GM23248 (cell line): Measurements from ENCODE around the gene MCFD2. TPM values are rescaled to one million over a fixed set of nuclear protein-coding genes. Genes with fewer than 3 reads are reported as not detected.
A peak's percentile ranks its signal among the peaks of the same experiment; 100 is the strongest.

Experiments used
- DNase-seq: peaks from one replicate; pipeline ENCODE4 v3.0.0-alpha.2; 2015
- H2AFZ ChIP-seq: fragments of 200-600 bp; sonication (generic); 2 replicates; pipeline ENCODE4 v1.6.1; 2016; ENCODE audit warnings: antibody characterized with exemption
- H3F3A ChIP-seq: fragments of 200-600 bp; sonication (generic); 2 replicates; pipeline ENCODE4 v1.6.1; 2016; ENCODE audit warnings: mild to moderate bottlenecking, antibody characterized with exemption, mixed run types; ENCODE audit not compliant: insufficient read depth
- H3K27ac ChIP-seq: fragments of 200-600 bp; sonication (generic); 2 replicates; pipeline ENCODE4 v1.5.1; 2016; ENCODE audit warnings: mild to moderate bottlenecking
- H3K27me3 ChIP-seq: fragments of 200-600 bp; sonication (generic); replicated peaks from 2 replicates; pipeline ENCODE4 v1.6.1; 2016; ENCODE audit warnings: mild to moderate bottlenecking; ENCODE audit not compliant: insufficient read depth
- H3K36me3 ChIP-seq: fragments of 200-600 bp; sonication (generic); 2 replicates; pipeline ENCODE4 v1.6.1; 2016; ENCODE audit warnings: low read depth, mild to moderate bottlenecking
- H3K4me1 ChIP-seq: fragments of 200-600 bp; sonication (generic); 2 replicates; pipeline ENCODE4 v1.6.1; 2016; ENCODE audit warnings: mild to moderate bottlenecking; ENCODE audit not compliant: insufficient read depth
- H3K4me2 ChIP-seq: fragments of 200-600 bp; sonication (generic); one replicate; pipeline ENCODE4 v1.6.1; 2016; ENCODE audit warnings: mild to moderate bottlenecking; ENCODE audit not compliant: unreplicated experiment
- H3K4me3 ChIP-seq: fragments of 200-600 bp; sonication (generic); 2 replicates; pipeline ENCODE4 v1.5.1; 2016; ENCODE audit warnings: mild to moderate bottlenecking
- H3K79me2 ChIP-seq: fragments of 200-600 bp; sonication (generic); 2 replicates; pipeline ENCODE4 v1.6.1; 2016; ENCODE audit warnings: mild to moderate bottlenecking; ENCODE audit not compliant: insufficient read depth
- H3K9ac ChIP-seq: fragments of 200-600 bp; sonication (generic); 2 replicates; pipeline ENCODE4 v1.6.1; 2016; ENCODE audit warnings: mild to moderate bottlenecking
- H3K9me2 ChIP-seq: fragments of 200-600 bp; sonication (generic); 2 replicates; pipeline ENCODE4 v1.6.1; 2016; ENCODE audit warnings: mixed run types, mild to moderate bottlenecking, moderate library complexity; ENCODE audit not compliant: insufficient read depth
- H3K9me3 ChIP-seq: fragments of 200-600 bp; sonication (generic); one replicate; pipeline ENCODE4 v1.6.1; 2017; ENCODE audit warnings: low read depth
- H4K20me1 ChIP-seq: fragments of 200-600 bp; sonication (generic); 2 replicates; pipeline ENCODE4 v1.6.0; 2016; ENCODE audit not compliant: insufficient read depth
- EZH2 ChIP-seq: fragments of 200-600 bp; sonication (generic); IDR thresholded peaks from 2 replicates; pipeline ENCODE4 v1.6.1; 2018; ENCODE audit warnings: antibody characterized with exemption, mild to moderate bottlenecking; ENCODE audit not compliant: insufficient read depth, poor library complexity, severe bottlenecking
- EZH2phosphoT487 ChIP-seq: fragments of 200-600 bp; sonication (generic); IDR thresholded peaks from 2 replicates; pipeline ENCODE4 v1.6.1; 2018; ENCODE audit warnings: antibody characterized with exemption, moderate library complexity, mild to moderate bottlenecking, low read depth; ENCODE audit not compliant: insufficient read depth
- WGBS, 2 experiments: methylation state at CpG; one replicate each; pipeline ENCODE4 v1.1.6; 2015 to 2017; ENCODE audit warnings: low lambda C conversion rate in 2 of 2, low coverage in 1 of 2; ENCODE audit errors: missing lambda C conversion rate in 2 of 2; 5-methylcytosine and 5-hydroxymethylcytosine counted together
- in situ Hi-C: fragments of 300-500 bp; cut with MboI; formaldehyde crosslinking; loops from 2 replicates; pipeline ENCODE4 v1.15.0; 2020
- polyA plus RNA-seq: library from polyadenylated mRNA; unstranded; fragments of >200 nt; fragmentation: Nextera tagmentation; extraction: Ambion mirVana; gene quantifications from 2 replicates; pipeline ENCODE4 v1.2.1, GENCODE V29; 2016
- total RNA-seq: library from RNA; depleted of rRNA; stranded (reverse); fragments of >200 nt; shearing (Covaris generic); gene quantifications from 2 replicates; pipeline ENCODE4 v1.2.3, GENCODE V29; 2014

MCFD2 gene
- total and polyA plus RNA-seq, 2 experiments from 2014 or later: 298 to 310 TPM

GRCh38 chr2:46935071-46935470, 19.5 kb upstream of the MCFD2 start:
- H4K20me1 ChIP-seq: no peaks in the 10 kb centered on the region
- no peaks in the 10 kb centered on the region for H3K36me3 ChIP-seq
- DNase-seq: no peak
- no peak overlapping the region for H3K4me3 ChIP-seq
- H2AFZ ChIP-seq: no peak overlapping the region
- H3F3A ChIP-seq: no peaks in the 10 kb centered on the region
- TF ChIP-seq EZH2phosphoT487 (no peak), EZH2 (no peak)
- H3K79me2 ChIP-seq: peaks cover 7% of the 10 kb centered on the region
- no peak overlapping the region for H3K27ac ChIP-seq
- H3K9ac ChIP-seq: no peak overlapping the region
- H3K4me1 ChIP-seq: peaks cover 10% of the 10 kb centered on the region
- H3K9me2 ChIP-seq: no peaks in the 10 kb centered on the region
- in situ Hi-C loops: no loop called here
- H3K4me2 ChIP-seq: no peak overlapping the region
- H3K27me3 ChIP-seq: no peaks in the 10 kb centered on the region
- no peaks in the 10 kb centered on the region for H3K9me3 ChIP-seq
- 78 to 92% methylated on average over 5 of the region's 5 CpGs for WGBS, 2 experiments

GRCh38 chr2:46929612-46930011, 14.0 kb upstream of the MCFD2 start:
- Histone ChIP-seq H2AFZ (no peak overlapping the region), H3K36me3 (0 out of 2 replicates have a peak, but pooled peaks cover 4% of the 10 kb centered on the region), H3K4me3 (no peak overlapping the region), H3K4me1 (no peaks in the 10 kb centered on the region), H3K4me2 (no peak overlapping the region), H3K9ac (no peak overlapping the region), H3K27me3 (no peaks in the 10 kb centered on the region), H3K9me3 (peaks cover 7% of the 10 kb centered on the region), H3K79me2 (no peaks in the 10 kb centered on the region; the same call in 1 of the 2 replicates), H3K9me2 (no peaks in the 10 kb centered on the region), H4K20me1 (no peaks in the 10 kb centered on the region), H3F3A (0 out of 2 replicates have a peak, but pooled peaks cover 7% of the 10 kb centered on the region), H3K27ac (no peak overlapping the region)
- DNase-seq: peak; percentile 41
- TF ChIP-seq EZH2 (no peak), EZH2phosphoT487 (no peak)
- in situ Hi-C loops: no loop called here
- WGBS, 2 experiments: 91 to 98% methylated on average over 1 of the region's 1 CpG

- Histone ChIP-seq H3K4me3 (no peak overlapping the region), H3K4me2 (no peak overlapping the region), H4K20me1 (no peaks in the 10 kb centered on the region), H3F3A (0 out of 2 replicates have a peak, but pooled peaks cover 7% of the 10 kb centered on the region), H3K9ac (no peak overlapping the region), H3K9me3 (peaks cover 7% of the 10 kb centered on the region), H2AFZ (no peak overlapping the region), H3K9me2 (no peaks in the 10 kb centered on the region), H3K36me3 (0 out of 2 replicates have a peak, but pooled peaks cover 4% of the 10 kb centered on the region), H3K27ac (no peak overlapping the region), H3K27me3 (no peaks in the 10 kb centered on the region), H3K4me1 (0 out of 2 replicates have a peak, but pooled peaks cover 5% of the 10 kb centered on the region), H3K79me2 (peaks cover 8% of the 10 kb centered on the region; the same call in 1 of the 2 replicates)
- no peak for DNase-seq
- in situ Hi-C loops: no loop called here
- 95 to 100% methylated on average over 2 of the region's 2 CpGs for WGBS, 2 experiments
- TF ChIP-seq EZH2 (no peak), EZH2phosphoT487 (no peak)
Observed at GRCh38 chr2:46926863-46927262, 11.3 kb upstream of the MCFD2 start.

GRCh38 chr2:46925474-46926351, 10.1 kb upstream of the MCFD2 start:
- Histone ChIP-seq H3K4me1 (0 out of 2 replicates have a peak, but pooled peaks cover 5% of the 10 kb centered on the region), H2AFZ (no peak overlapping the region), H3K9me2 (no peaks in the 10 kb centered on the region), H3K27ac (no peak overlapping the region), H3K79me2 (peaks cover 8% of the 10 kb centered on the region; the same call in 1 of the 2 replicates), H3K9ac (no peak overlapping the region), H3K9me3 (peaks cover 7% of the 10 kb centered on the region), H3K4me2 (no peak overlapping the region), H3K36me3 (0 out of 2 replicates have a peak, but pooled peaks cover 4% of the 10 kb centered on the region), H3F3A (0 out of 2 replicates have a peak, but pooled peaks cover 7% of the 10 kb centered on the region), H4K20me1 (no peaks in the 10 kb centered on the region), H3K27me3 (no peaks in the 10 kb centered on the region), H3K4me3 (no peak overlapping the region)
- TF ChIP-seq EZH2phosphoT487 (no peak), EZH2 (no peak)
- no peak for DNase-seq
- in situ Hi-C loops: no loop called here
- 79 to 80% methylated on average over 6 of the region's 6 CpGs for WGBS, 2 experiments
